Mucosa of rectum (tissue), 2 donors: Measurements from ENCODE around the gene RGS17.
"Not testable (repeated sequence)": the region's sequence is repeated elsewhere in the genome, so short reads cannot be mapped to it uniquely, and the experiment has no call there.

Experiments
- H3K27ac ChIP-seq, 2 donors: one replicate each; pipeline ENCODE4 v1.7.0; 2013; ENCODE audit warnings: inconsistent platforms in 2 of 2, low read depth in 2 of 2, low read length in 2 of 2
- H3K27me3 ChIP-seq, 2 donors: one replicate each; pipeline ENCODE4 v1.7.0; 2013; ENCODE audit warnings: low read length in 2 of 2; ENCODE audit not compliant: control insufficient read depth in 2 of 2, insufficient read depth in 2 of 2
- H3K36me3 ChIP-seq, 2 donors: one replicate each; pipeline ENCODE4 v1.7.0; 2013; ENCODE audit warnings: low read length in 2 of 2; ENCODE audit not compliant: control insufficient read depth in 2 of 2, insufficient read depth in 2 of 2
- H3K4me1 ChIP-seq, 2 donors: one replicate each; pipeline ENCODE4 v1.7.0; 2013; ENCODE audit warnings: low read length in 2 of 2, mild to moderate bottlenecking in 1 of 2; ENCODE audit not compliant: control insufficient read depth in 2 of 2, insufficient read depth in 2 of 2
- H3K4me3 ChIP-seq, 2 donors: one replicate each; pipeline ENCODE4 v1.7.0; 2013; ENCODE audit warnings: low read length in 2 of 2
- H3K9ac ChIP-seq, 2 donors: one replicate each; pipeline ENCODE4 v1.7.0; 2013; ENCODE audit warnings: low read length in 2 of 2, low read depth in 1 of 2, mild to moderate bottlenecking in 1 of 2
- H3K9me3 ChIP-seq, 2 donors: one replicate each; pipeline ENCODE4 v1.7.0; 2013; ENCODE audit warnings: low read length in 2 of 2; ENCODE audit not compliant: control insufficient read depth in 2 of 2
- donor health status: healthy.
- donor health status: Normal muscosa, but diverticular disease.

Gene RGS17

GRCh38 chr6:153150371-153150751 is 19.3 kb upstream of the RGS17 start:
- Histone ChIP-seq H3K27ac (no peak overlapping the region), H3K4me3 (no peak overlapping the region), H3K9me3 (no peaks in the 10 kb centered on the region), H3K9ac (no peak overlapping the region), H3K36me3 (no peaks in the 10 kb centered on the region), H3K27me3 (no peaks in the 10 kb centered on the region), H3K4me1 (no peaks in the 10 kb centered on the region)

DNA sequence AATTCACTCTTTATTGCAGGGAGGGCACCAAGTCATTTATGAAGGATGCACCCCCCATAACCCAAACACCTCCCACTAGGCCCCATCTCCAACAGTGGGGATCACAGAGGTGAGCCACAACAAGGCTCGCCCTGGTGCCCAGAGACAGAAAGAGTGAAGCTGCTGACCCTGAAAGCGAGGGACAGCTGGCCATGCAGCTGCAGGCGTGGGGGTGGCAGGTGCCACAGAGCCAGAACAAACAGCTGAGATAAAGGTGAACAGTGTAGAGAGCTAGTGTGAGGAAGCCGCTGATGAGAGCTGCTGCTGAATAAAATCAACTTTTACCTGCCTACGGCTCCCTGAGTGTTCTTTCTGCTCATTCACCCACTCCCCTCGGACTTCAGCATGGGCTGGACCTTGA is 18.8 kb upstream of the RGS17 start:
- Histone ChIP-seq H3K9me3 (no peaks in the 10 kb centered on the region), H3K27me3 (no peaks in the 10 kb centered on the region), H3K4me1 (no peaks in the 10 kb centered on the region), H3K9ac (no peak overlapping the region), H3K36me3 (no peaks in the 10 kb centered on the region), H3K27ac (no peak overlapping the region), H3K4me3 (no peak overlapping the region)

DNA sequence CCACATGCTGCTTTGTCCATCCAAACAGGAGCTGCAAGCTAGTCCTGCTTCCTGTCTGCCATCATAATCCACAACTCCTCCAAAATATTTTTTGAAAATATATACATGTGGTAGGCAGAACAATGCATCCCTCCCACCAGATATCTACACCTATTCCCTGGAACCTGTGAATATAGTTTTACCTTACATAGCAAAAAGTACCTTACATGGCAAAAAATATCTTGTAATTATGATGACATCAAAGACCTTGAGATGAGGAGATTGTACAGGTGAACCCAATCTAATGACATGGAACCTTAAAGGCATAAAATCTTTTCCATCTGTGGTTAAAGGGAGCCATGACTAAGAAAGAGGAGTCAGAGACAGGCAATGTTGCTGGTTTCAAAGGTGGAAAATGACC is 15.3 kb upstream of the RGS17 start:
- no peaks in the 10 kb centered on the region for H3K27me3 ChIP-seq
- H3K4me1 ChIP-seq = no peaks in the 10 kb centered on the region
- H3K27ac ChIP-seq = no peak overlapping the region
- H3K4me3 ChIP-seq = no peak overlapping the region
- no peaks in the 10 kb centered on the region for H3K36me3 ChIP-seq
- H3K9me3 ChIP-seq = no peaks in the 10 kb centered on the region
- no peak overlapping the region for H3K9ac ChIP-seq

DNA sequence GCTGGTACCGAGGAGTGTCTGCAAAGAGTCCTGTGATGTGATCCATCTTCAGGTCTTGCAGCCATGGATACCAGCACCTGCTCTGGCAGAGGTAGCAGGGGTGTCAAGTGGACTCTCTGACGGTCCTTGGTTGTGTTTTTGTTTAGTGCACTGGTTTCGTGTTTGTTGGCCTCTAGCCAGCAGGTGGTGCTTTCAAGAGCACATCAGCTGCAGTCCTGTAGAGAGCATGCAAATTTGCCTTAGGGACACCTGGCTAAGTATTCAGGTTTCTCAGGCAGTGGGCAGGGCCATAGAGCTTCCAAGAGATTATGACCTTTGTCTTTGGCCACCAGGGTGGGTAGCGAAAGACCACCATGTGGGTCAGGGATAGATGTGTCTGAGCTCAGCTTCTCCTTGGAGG is 14.5 kb upstream of the RGS17 start:
- Histone ChIP-seq H3K4me1 (no peaks in the 10 kb centered on the region), H3K9me3 (no peaks in the 10 kb centered on the region), H3K9ac (no peak overlapping the region)

DNA sequence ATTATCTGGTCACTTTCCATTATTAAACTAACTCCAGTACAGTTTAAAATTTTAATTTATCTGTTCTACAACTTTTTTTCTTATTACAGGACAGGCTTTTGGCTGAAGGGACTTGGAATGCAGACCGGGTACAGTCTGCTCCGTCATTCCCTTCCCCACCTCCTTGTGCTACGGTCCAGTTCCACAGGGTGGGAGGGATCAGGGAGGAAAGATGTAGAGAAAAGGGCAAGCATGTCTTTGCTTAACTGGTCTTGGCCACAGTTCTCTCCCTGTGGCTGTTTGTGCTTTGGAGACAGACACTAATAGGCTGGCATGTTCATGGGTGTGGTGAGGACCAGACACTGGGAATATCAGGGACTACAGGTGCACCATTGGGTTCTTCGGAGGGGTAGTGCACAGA is 12.1 kb upstream of the RGS17 start:
- Histone ChIP-seq H3K36me3 (no peaks in the 10 kb centered on the region), H3K27me3 (no peaks in the 10 kb centered on the region), H3K9me3 (no peaks in the 10 kb centered on the region), H3K9ac (no peak overlapping the region), H3K4me3 (no peak overlapping the region), H3K27ac (no peak overlapping the region), H3K4me1 (no peaks in the 10 kb centered on the region)

More for the DNA sequence above, 14.5 kb upstream of the RGS17 start:
- Histone ChIP-seq H3K27ac (no peak overlapping the region), H3K4me3 (no peak overlapping the region), H3K36me3 (no peaks in the 10 kb centered on the region), H3K27me3 (no peaks in the 10 kb centered on the region)

DNA sequence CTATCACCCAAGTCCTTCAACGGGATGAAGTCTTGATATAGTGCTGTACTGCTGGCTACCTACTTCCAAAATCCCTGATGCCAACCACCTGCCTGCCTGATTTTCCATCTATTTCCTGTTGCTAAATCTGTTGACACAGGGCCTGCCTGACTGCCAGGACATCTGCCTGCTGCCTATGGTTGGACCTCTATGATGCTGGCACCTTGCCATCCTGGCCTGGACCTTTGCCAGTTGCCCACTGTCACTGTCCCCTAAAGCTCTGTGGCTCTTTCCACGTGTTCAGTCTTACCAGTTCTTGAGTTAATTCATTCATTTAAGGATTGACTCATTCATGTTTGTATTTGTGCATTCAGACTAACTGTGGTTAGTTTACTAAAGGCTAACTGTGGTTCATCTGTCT is 9.2 kb upstream of the RGS17 start:
- Histone ChIP-seq H3K4me1 (no peaks in the 10 kb centered on the region), H3K27ac (no peak overlapping the region), H3K9ac (no peak overlapping the region), H3K9me3 (no peaks in the 10 kb centered on the region), H3K4me3 (no peak overlapping the region), H3K36me3 (no peaks in the 10 kb centered on the region), H3K27me3 (no peaks in the 10 kb centered on the region)

- Histone ChIP-seq H3K27ac (no peak overlapping the region), H3K36me3 (no peaks in the 10 kb centered on the region), H3K9me3 (no peaks in the 10 kb centered on the region), H3K4me3 (no peak overlapping the region), H3K4me1 (no peaks in the 10 kb centered on the region), H3K9ac (no peak overlapping the region), H3K27me3 (no peaks in the 10 kb centered on the region)
Observed at GRCh38 chr6:153138930-153139329, 7.8 kb upstream of the RGS17 start.

GRCh38 chr6:153135681-153136080 is 4.6 kb upstream of the RGS17 start:
- no peak overlapping the region for H3K9ac ChIP-seq
- H3K4me3 ChIP-seq = no peak overlapping the region
- H3K4me1 ChIP-seq = peaks cover 0 to 2% of the 10 kb centered on the region in 2 donors
- H3K36me3 ChIP-seq = no peaks in the 10 kb centered on the region
- H3K9me3 ChIP-seq = no peaks in the 10 kb centered on the region
- no peak overlapping the region for H3K27ac ChIP-seq
- no peaks in the 10 kb centered on the region for H3K27me3 ChIP-seq

GRCh38 chr6:153133667-153134066 is 2.6 kb upstream of the RGS17 start:
- H3K27me3 ChIP-seq = peaks cover 16 to 19% of the 10 kb centered on the region in 2 donors
- H3K9ac ChIP-seq, H3K36me3 ChIP-seq, H3K4me3 ChIP-seq, H3K27ac ChIP-seq, H3K9me3 ChIP-seq: not testable (repeated sequence)
- H3K4me1 ChIP-seq = peaks cover 0 to 11% of the 10 kb centered on the region in 2 donors

DNA sequence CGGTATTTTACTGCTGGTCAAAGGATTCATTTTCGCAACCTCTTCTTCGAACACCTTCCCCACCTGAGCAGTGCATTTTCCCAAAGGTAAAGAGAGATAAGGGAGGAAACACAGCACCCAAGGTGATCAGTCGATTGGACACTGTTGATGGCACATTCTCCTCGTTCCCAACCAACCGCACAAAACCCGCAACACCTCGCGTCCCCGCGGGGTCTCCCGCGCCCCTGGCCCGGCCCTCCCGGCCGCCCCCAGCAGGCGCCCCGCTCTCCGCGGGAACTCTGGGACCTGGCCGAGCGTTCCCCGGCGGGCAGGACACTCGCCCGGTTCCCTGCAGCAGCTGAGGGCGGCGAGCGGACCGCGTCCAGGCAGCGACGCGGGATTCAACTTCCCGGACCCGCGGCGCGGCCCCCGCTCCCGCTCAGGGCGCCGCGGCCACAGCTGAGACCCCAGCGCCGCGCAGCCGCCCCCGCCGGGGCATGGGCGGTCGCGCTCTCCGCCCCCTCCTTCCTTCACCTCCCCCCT is 506 bp downstream of the RGS17 start:
- peaks cover 30 to 31% of the 10 kb centered on the region in 2 donors for H3K27me3 ChIP-seq
- H3K27ac ChIP-seq = no peak overlapping the region
- H3K4me1 ChIP-seq = peaks cover 0 to 11% of the 10 kb centered on the region in 2 donors
- H3K9ac ChIP-seq = peak overlapping the region in 1 of 2 donors; percentile 36
- H3K36me3 ChIP-seq = no peaks in the 10 kb centered on the region
- no peaks in the 10 kb centered on the region for H3K9me3 ChIP-seq
- peak overlapping the region; percentile 38 to 63 for H3K4me3 ChIP-seq
